ENCODE data around the gene KHDRBS2. TPM values are rescaled to one million over a fixed set of nuclear protein-coding genes. Genes with fewer than 3 reads are reported as not detected.

Gene KHDRBS2
- polyA plus RNA-seq, 2 donors = 0.01 TPM; not detected in 1

DNA sequence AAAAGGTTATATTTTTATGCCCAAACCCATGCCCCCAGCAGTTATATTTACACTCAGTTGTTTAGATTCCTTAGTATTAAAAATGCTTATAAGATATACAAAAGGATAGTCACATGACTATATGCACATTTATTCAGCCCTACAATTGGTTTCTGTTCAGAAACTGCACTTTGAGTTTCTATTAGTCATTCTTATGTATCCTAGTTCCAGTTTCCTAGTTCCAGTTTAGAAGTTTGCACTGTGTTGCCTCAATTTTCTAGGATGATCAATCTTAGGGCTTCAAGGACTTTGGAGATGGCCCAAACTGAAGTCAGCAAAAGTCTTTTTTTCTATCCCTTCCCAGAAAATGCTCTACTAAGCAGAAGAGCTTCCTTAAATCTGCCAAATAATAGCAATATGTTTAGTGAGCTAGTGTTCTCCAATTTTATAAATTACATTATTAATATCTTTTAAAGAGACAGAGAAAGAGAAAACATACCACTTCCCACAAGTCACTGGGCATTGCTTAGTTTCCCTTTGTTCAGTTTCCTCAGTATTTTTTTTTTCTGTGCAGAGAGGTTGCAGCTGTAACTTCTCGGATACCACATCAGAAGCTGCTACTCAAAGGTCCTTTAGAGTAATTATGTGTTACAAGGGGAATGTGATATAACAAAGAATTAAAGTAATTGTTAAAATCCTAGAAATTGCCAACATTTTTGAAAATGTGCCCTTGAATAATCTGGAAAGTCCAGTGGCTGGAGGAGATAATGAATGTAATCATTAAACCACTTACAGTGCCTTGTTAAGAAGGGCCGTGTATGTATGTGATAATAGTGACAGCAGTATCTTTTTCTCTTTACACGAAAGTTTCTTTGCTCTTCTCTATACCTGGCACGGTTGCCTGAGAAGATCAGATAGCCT lies 138.8 kb downstream of the KHDRBS2 start:
- H3K4me3 ChIP-seq (ENCODE audit: low read depth in 1 of 2, low read length in 2 of 2) = no peak overlapping the region
- WGBS, 2 donors = 24 to 29% methylated on average over 4 of the region's 4 CpGs
- no peaks in the 10 kb centered on the region for H3K36me3 ChIP-seq (ENCODE audit: control insufficient read depth in 2 of 2, insufficient read depth in 2 of 2, low read length in 1 of 2)
- no peak overlapping the region for H3K27ac ChIP-seq (ENCODE audit: low read depth in 2 of 2, low read length in 1 of 2)
- H3K9me3 ChIP-seq (ENCODE audit: control insufficient read depth in 2 of 2, insufficient read depth in 1 of 2, low read depth in 1 of 2, low read length in 1 of 2) = no peaks in the 10 kb centered on the region
- H3K27me3 ChIP-seq (ENCODE audit: control insufficient read depth in 1 of 2, insufficient read depth in 2 of 2, low read length in 2 of 2) = no peaks in the 10 kb centered on the region
- no peaks in the 10 kb centered on the region for H3K4me1 ChIP-seq (ENCODE audit: control insufficient read depth in 2 of 2, insufficient read depth in 2 of 2, low read length in 1 of 2)

DNA sequence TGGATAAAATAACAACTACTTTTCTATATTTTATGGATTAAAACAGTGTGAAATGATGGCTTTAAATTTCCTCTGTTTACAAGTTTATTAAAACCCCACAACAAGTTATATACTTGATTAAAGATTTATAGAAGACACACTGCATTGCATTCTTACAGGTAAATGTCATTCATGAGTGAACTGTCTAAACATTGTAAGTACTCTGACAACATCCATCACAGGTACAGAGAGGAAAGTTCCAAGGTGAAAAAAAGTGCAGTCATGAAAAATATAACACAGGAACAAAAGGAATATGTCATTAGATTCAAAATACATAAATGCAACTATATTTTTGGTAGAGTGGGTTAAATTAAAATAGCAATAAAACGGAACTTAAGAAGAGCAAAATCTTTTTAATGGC lies 156.9 kb downstream of the KHDRBS2 start:
- H3K9me3 ChIP-seq (ENCODE audit: control insufficient read depth in 2 of 2, insufficient read depth in 1 of 2, low read depth in 1 of 2, low read length in 1 of 2) = peaks cover 0 to 2% of the 10 kb centered on the region in 2 donors
- H3K4me3 ChIP-seq (ENCODE audit: low read depth in 1 of 2, low read length in 2 of 2) = no peak overlapping the region
- no peaks in the 10 kb centered on the region for H3K27me3 ChIP-seq (ENCODE audit: control insufficient read depth in 1 of 2, insufficient read depth in 2 of 2, low read length in 2 of 2)
- no peaks in the 10 kb centered on the region for H3K36me3 ChIP-seq (ENCODE audit: control insufficient read depth in 2 of 2, insufficient read depth in 2 of 2, low read length in 1 of 2)
- 59 to 83% methylated on average over 1 of the region's 1 CpG for WGBS, 2 donors
- no peak overlapping the region for H3K27ac ChIP-seq (ENCODE audit: low read depth in 2 of 2, low read length in 1 of 2)
- no peaks in the 10 kb centered on the region for H3K4me1 ChIP-seq (ENCODE audit: control insufficient read depth in 2 of 2, insufficient read depth in 2 of 2, low read length in 1 of 2)

DNA sequence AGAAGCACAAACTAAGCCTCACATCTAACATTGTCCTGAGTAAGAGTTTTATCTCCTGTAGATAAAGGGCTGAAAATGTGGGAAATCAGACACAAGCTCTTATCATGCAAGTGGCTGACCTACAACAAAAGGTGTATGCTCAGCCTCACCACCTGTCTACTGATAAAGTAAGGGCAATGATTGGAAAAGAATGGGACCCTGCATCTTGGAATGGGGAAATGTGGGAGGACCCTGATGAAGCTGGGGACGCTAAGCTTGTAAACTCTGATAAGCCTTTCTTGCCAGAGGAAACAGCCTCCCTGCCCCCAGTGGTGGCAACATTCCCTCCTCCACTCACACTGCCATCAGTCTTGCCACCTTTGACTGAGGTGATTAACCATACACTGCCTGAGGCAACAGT lies 166.6 kb downstream of the KHDRBS2 start:
- Histone ChIP-seq H3K9me3 (ENCODE audit: control insufficient read depth in 2 of 2, insufficient read depth in 1 of 2, low read depth in 1 of 2, low read length in 1 of 2) (peaks cover 4 to 6% of the 10 kb centered on the region in 2 donors), H3K4me1 (ENCODE audit: control insufficient read depth in 2 of 2, insufficient read depth in 2 of 2, low read length in 1 of 2) (no peaks in the 10 kb centered on the region), H3K4me3 (ENCODE audit: low read depth in 1 of 2, low read length in 2 of 2) (no peak overlapping the region), H3K27me3 (ENCODE audit: control insufficient read depth in 1 of 2, insufficient read depth in 2 of 2, low read length in 2 of 2) (no peaks in the 10 kb centered on the region), H3K36me3 (ENCODE audit: control insufficient read depth in 2 of 2, insufficient read depth in 2 of 2, low read length in 1 of 2) (no peaks in the 10 kb centered on the region), H3K27ac (ENCODE audit: low read depth in 2 of 2, low read length in 1 of 2) (no peak overlapping the region)
- 60 to 69% methylated on average over 1 of the region's 1 CpG for WGBS, 2 donors

DNA sequence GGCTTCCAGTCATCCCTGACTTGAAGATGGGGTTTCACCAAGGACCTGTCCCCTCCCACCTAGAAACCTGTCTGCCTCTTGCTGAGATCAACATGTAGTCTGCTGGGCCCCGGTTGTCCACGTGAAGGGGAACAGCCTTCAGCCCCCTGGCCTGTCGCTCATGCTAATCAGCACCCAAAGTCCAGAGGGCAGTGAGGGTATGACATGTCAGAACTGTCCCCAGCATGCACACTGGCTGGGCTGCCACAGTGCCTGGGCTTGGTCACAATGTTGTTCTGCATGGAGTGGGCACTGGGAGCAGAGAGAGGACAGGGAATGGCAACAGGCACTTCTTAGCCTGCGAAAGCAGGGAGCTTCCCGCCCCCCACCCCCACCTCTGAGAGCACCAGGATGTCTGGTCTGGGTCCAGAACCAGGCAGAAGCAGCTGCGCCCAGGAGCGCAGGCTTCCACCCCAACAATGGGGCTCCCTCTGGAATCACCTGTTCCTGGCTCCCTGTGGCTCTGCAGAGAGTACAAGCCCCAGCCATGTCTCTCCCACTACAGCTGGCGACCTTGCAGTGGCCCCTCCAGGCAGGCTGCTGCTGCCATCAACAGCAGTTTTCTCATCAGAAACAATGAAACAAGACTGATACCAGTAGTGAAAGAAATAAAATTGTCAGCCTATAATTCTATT lies 182.7 kb downstream of the KHDRBS2 start:
- 89% methylated on average over 8 of the region's 8 CpGs for WGBS, 2 donors

DNA sequence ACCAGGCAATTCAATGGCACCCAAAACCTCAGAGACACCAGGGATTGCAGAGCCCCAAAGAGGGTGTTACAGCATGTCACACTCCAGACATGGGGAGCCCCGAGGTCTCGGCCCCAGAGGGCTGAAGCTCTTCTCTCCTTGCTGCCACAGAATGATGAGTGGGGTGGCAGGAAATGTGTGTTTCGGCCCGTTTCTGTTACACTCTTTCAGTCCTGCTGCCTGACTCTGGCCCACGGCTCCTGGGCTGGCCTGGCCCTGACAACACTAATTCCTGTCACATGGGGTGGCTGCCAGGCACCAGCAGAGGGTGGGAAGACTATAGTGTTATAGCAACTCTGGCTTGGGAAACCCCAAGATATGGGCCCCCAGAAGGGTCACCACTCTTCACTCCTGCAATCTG lies 183.6 kb downstream of the KHDRBS2 start:
- Histone ChIP-seq H3K4me3 (ENCODE audit: low read depth in 1 of 2, low read length in 2 of 2) (no peak overlapping the region), H3K27me3 (ENCODE audit: control insufficient read depth in 1 of 2, insufficient read depth in 2 of 2, low read length in 2 of 2) (no peaks in the 10 kb centered on the region), H3K27ac (ENCODE audit: low read depth in 2 of 2, low read length in 1 of 2) (no peak overlapping the region), H3K9me3 (ENCODE audit: control insufficient read depth in 2 of 2, insufficient read depth in 1 of 2, low read depth in 1 of 2, low read length in 1 of 2) (peaks cover 10 to 12% of the 10 kb centered on the region in 2 donors), H3K4me1 (ENCODE audit: control insufficient read depth in 2 of 2, insufficient read depth in 2 of 2, low read length in 1 of 2) (no peaks in the 10 kb centered on the region), H3K36me3 (ENCODE audit: control insufficient read depth in 2 of 2, insufficient read depth in 2 of 2, low read length in 1 of 2) (no peaks in the 10 kb centered on the region)
- WGBS, 2 donors = 81 to 82% methylated on average over 5 of the region's 5 CpGs

More for the DNA sequence above, 182.7 kb downstream of the KHDRBS2 start:
- no peak overlapping the region for H3K4me3 ChIP-seq (ENCODE audit: low read depth in 1 of 2, low read length in 2 of 2)
- H3K4me1 ChIP-seq (ENCODE audit: control insufficient read depth in 2 of 2, insufficient read depth in 2 of 2, low read length in 1 of 2) = no peaks in the 10 kb centered on the region
- peaks cover 10 to 12% of the 10 kb centered on the region in 2 donors for H3K9me3 ChIP-seq (ENCODE audit: control insufficient read depth in 2 of 2, insufficient read depth in 1 of 2, low read depth in 1 of 2, low read length in 1 of 2)
- no peak overlapping the region for H3K27ac ChIP-seq (ENCODE audit: low read depth in 2 of 2, low read length in 1 of 2)
- H3K36me3 ChIP-seq (ENCODE audit: control insufficient read depth in 2 of 2, insufficient read depth in 2 of 2, low read length in 1 of 2) = no peaks in the 10 kb centered on the region
- H3K27me3 ChIP-seq (ENCODE audit: control insufficient read depth in 1 of 2, insufficient read depth in 2 of 2, low read length in 2 of 2) = no peaks in the 10 kb centered on the region

DNA sequence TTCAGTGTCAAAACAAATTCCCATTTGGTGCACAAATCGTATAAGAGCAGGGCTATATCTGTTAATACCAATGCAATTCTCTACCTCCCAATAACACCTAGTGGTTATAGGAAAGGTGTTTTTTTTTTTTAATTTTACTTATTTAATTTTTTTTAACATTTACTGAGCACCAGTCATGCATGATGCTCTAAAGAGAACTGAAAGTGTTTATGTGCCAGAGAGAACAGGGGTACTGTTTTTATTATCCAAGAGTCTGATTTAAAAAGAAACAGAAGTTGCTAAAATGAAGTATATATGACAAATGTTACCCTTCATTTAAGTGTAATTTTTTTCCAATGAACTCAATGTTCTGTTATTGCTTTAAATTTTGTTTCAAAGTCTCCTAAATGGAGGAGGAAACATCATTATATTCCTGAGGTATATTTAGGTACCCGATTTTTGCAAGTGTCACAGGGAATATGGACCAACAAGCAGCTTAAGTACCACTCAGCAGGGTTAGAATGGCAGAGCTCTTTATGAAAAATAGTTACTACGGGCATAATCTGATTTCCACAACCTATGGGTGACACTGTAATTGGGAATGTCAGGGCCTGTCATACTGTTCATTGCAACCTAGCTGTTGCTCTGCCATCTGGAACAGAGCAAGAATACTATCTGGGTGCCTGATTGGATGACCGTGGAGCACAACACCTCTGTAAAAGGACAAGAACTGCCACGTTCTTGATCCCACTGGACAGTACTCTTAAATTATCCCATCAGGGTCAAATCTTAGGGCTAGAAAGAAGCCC lies 195.4 kb downstream of the KHDRBS2 start:
- no peaks in the 10 kb centered on the region for H3K27me3 ChIP-seq (ENCODE audit: control insufficient read depth in 1 of 2, insufficient read depth in 2 of 2, low read length in 2 of 2)
- 72 to 75% methylated on average over 5 of the region's 5 CpGs for WGBS, 2 donors
- no peaks in the 10 kb centered on the region for H3K36me3 ChIP-seq (ENCODE audit: control insufficient read depth in 2 of 2, insufficient read depth in 2 of 2, low read length in 1 of 2)
- H3K9me3 ChIP-seq (ENCODE audit: control insufficient read depth in 2 of 2, insufficient read depth in 1 of 2, low read depth in 1 of 2, low read length in 1 of 2) = peaks cover 3% of the 10 kb centered on the region in 2 donors
- H3K4me1 ChIP-seq (ENCODE audit: control insufficient read depth in 2 of 2, insufficient read depth in 2 of 2, low read length in 1 of 2) = no peaks in the 10 kb centered on the region
- H3K4me3 ChIP-seq (ENCODE audit: low read depth in 1 of 2, low read length in 2 of 2) = no peak overlapping the region
- H3K27ac ChIP-seq (ENCODE audit: low read depth in 2 of 2, low read length in 1 of 2) = no peak overlapping the region

DNA sequence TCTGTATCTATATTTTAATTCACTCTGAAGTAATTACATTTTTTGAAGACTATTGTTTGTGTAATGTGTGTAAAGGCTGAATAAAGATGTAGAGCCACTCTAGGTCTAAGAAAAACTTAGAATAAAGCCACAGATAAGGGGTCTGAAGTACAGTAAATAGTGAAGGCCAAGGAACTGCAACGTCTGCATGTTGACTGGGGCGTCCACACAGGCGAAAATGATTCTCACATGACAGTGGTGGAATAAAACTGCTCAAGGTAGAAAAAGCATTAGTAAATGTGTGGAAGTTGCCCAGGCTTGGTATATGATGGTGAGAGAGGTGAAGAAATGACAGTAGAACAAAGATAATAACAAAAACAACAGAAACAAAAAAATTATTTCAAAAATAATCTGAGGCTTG lies 196.2 kb downstream of the KHDRBS2 start:
- Histone ChIP-seq H3K9me3 (ENCODE audit: control insufficient read depth in 2 of 2, insufficient read depth in 1 of 2, low read depth in 1 of 2, low read length in 1 of 2) (peaks cover 3% of the 10 kb centered on the region in 2 donors), H3K27ac (ENCODE audit: low read depth in 2 of 2, low read length in 1 of 2) (no peak overlapping the region), H3K4me3 (ENCODE audit: low read depth in 1 of 2, low read length in 2 of 2) (no peak overlapping the region), H3K36me3 (ENCODE audit: control insufficient read depth in 2 of 2, insufficient read depth in 2 of 2, low read length in 1 of 2) (no peaks in the 10 kb centered on the region), H3K4me1 (ENCODE audit: control insufficient read depth in 2 of 2, insufficient read depth in 2 of 2, low read length in 1 of 2) (no peaks in the 10 kb centered on the region), H3K27me3 (ENCODE audit: control insufficient read depth in 1 of 2, insufficient read depth in 2 of 2, low read length in 2 of 2) (no peaks in the 10 kb centered on the region)
- WGBS, 2 donors = 72 to 81% methylated on average over 3 of the region's 3 CpGs

DNA sequence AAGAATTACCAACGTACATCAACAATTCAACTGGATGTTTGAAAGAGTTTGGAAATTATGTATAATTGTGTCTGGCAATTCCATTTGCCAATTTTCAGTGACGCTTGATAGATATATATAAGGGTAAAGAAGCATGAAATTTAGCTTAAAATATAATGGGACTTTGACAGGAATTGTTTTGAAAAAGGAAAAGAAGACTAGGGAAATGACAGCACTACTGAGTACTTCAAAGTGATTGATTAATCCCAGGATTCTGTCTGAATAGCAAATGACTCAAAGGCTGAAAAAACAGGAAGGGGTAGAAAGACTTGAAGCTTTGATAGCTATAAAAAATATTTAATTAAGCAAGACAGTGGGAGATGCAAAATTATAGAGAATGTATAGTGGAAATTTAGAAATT lies 200.0 kb downstream of the KHDRBS2 start:
- no peaks in the 10 kb centered on the region for H3K4me1 ChIP-seq (ENCODE audit: control insufficient read depth in 2 of 2, insufficient read depth in 2 of 2, low read length in 1 of 2)
- H3K4me3 ChIP-seq (ENCODE audit: low read depth in 1 of 2, low read length in 2 of 2) = no peak overlapping the region
- 22 to 23% methylated on average over 2 of the region's 2 CpGs for WGBS, 2 donors
- no peaks in the 10 kb centered on the region for H3K27me3 ChIP-seq (ENCODE audit: control insufficient read depth in 1 of 2, insufficient read depth in 2 of 2, low read length in 2 of 2)
- H3K27ac ChIP-seq (ENCODE audit: low read depth in 2 of 2, low read length in 1 of 2) = no peak overlapping the region
- no peaks in the 10 kb centered on the region for H3K36me3 ChIP-seq (ENCODE audit: control insufficient read depth in 2 of 2, insufficient read depth in 2 of 2, low read length in 1 of 2)
- H3K9me3 ChIP-seq (ENCODE audit: control insufficient read depth in 2 of 2, insufficient read depth in 1 of 2, low read depth in 1 of 2, low read length in 1 of 2) = peaks cover 5 to 6% of the 10 kb centered on the region in 2 donors

DNA sequence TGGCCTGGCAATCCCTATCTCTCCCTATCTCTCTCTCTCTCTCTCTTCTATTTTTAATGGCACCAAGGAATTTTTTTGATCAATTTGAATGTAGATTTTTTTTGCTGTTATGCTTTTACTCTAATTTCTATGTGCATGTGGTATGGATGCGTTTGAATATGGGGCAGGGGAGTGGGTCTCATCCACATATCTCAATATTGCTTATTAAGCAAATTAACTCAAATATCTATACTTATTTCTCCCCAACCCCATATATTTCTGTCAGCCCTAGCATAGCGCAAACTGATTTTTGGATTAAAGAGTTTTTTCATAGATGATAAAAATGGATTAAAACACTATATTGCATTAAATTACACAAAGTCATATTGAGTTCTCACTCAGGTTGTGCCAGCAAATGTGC lies 210.2 kb downstream of the KHDRBS2 start:
- Histone ChIP-seq H3K27me3 (ENCODE audit: control insufficient read depth in 1 of 2, insufficient read depth in 2 of 2, low read length in 2 of 2) (no peaks in the 10 kb centered on the region), H3K4me3 (ENCODE audit: low read depth in 1 of 2, low read length in 2 of 2) (no peak overlapping the region), H3K36me3 (ENCODE audit: control insufficient read depth in 2 of 2, insufficient read depth in 2 of 2, low read length in 1 of 2) (no peaks in the 10 kb centered on the region), H3K27ac (ENCODE audit: low read depth in 2 of 2, low read length in 1 of 2) (no peak overlapping the region), H3K9me3 (ENCODE audit: control insufficient read depth in 2 of 2, insufficient read depth in 1 of 2, low read depth in 1 of 2, low read length in 1 of 2) (peaks cover 0 to 3% of the 10 kb centered on the region in 2 donors), H3K4me1 (ENCODE audit: control insufficient read depth in 2 of 2, insufficient read depth in 2 of 2, low read length in 1 of 2) (no peaks in the 10 kb centered on the region)
- WGBS, 2 donors = 80 to 87% methylated on average over 2 of the region's 2 CpGs
